HG02885 (cell line): ENCODE data around the gene LBR.
A peak's percentile ranks its signal among the peaks of the same experiment; 100 is the strongest.
"Not testable (repeated sequence)": the region's sequence is repeated elsewhere in the genome, so short reads cannot be mapped to it uniquely, and the experiment has no call there.

Source experiments
- ATAC-seq: cut with Tn5 transposase; IDR thresholded peaks from one replicate; pipeline ENCODE4 v1.9.1; 2021; ENCODE audit warnings: mild to moderate bottlenecking; ENCODE audit not compliant: unreplicated experiment, poor library complexity

LBR gene

GRCh38 chr1:225427235-225428067, at the start of gene LBR:
TSS of gene LBR (minus strand) at chr1:225428038. CDS start at chr1:225424075, 3,963 bp downstream.
- ATAC-seq = peak; percentile 36

GRCh38 chr1:225477296-225477911, 49.6 kb upstream of the LBR start:
- ATAC-seq = no peak

- no peak for ATAC-seq
Observed at GRCh38 chr1:225476538-225476988, 48.7 kb upstream of the LBR start.

- no peak for ATAC-seq
Observed at GRCh38 chr1:225476100-225476511, 48.3 kb upstream of the LBR start.

- peak; percentile 86 for ATAC-seq
Observed at GRCh38 chr1:225474986-225475820, 47.4 kb upstream of the LBR start.

GRCh38 chr1:225474439-225474985, 46.7 kb upstream of the LBR start:
- no peak for ATAC-seq

- ATAC-seq = not testable (repeated sequence)
Observed at GRCh38 chr1:225473676-225474438, 46.0 kb upstream of the LBR start.

GRCh38 chr1:225473266-225473665, 45.4 kb upstream of the LBR start:
- ATAC-seq = not testable (repeated sequence)

GRCh38 chr1:225471453-225472301, 43.8 kb upstream of the LBR start:
- ATAC-seq = no peak

- no peak for ATAC-seq
Observed at GRCh38 chr1:225471109-225471452, 43.2 kb upstream of the LBR start.

- ATAC-seq = no peak
Observed at GRCh38 chr1:225470211-225471108, 42.6 kb upstream of the LBR start.

GRCh38 chr1:225469051-225469450, 41.2 kb upstream of the LBR start:
- no peak for ATAC-seq

GRCh38 chr1:225468270-225469020, 40.6 kb upstream of the LBR start:
- peak; percentile 28 for ATAC-seq

GRCh38 chr1:225467193-225468020, 39.6 kb upstream of the LBR start:
- ATAC-seq = peak; percentile 96

GRCh38 chr1:225466848-225467192, 39.0 kb upstream of the LBR start:
- ATAC-seq = no peak

- ATAC-seq = no peak
Observed at GRCh38 chr1:225465793-225466517, 38.1 kb upstream of the LBR start.
